BJ (cell line): Measurements from ENCODE around the gene KCNQ5. TPM values are rescaled to one million over a fixed set of nuclear protein-coding genes. Genes with fewer than 3 reads are reported as not detected.
"Not testable (repeated sequence)": the region's sequence is repeated elsewhere in the genome, so short reads cannot be mapped to it uniquely, and the experiment has no call there.

Experiments
- CTCF ChIA-PET: fragments of 350-600 bp; formaldehyde crosslinking; extraction: SDS; loops from one replicate; lab custom pipeline; 2021; ENCODE audit warnings: antibody characterized with exemption, inconsistent platforms; lab: Yijun Ruan, JAX
- POLR2A ChIA-PET: fragments of 300-600 bp; sonication (Branson Sonifier 250); formaldehyde crosslinking; extraction: SDS; loops from one replicate; lab custom pipeline; 2021; ENCODE audit warnings: antibody characterized with exemption; lab: Charles Lee
- DNase-seq: peaks from one replicate; pipeline ENCODE4 v3.0.0-alpha.2; 2011; ENCODE audit warnings: low read depth
- H3K27me3 ChIP-seq: 2 replicates; pipeline ENCODE4 v1.6.0; 2011; ENCODE audit warnings: low read length; ENCODE audit not compliant: control insufficient read depth, insufficient read depth
- H3K36me3 ChIP-seq: 2 replicates; pipeline ENCODE4 v1.5.1; 2011; ENCODE audit warnings: low read length; ENCODE audit not compliant: control insufficient read depth, insufficient read depth
- H3K4me3 ChIP-seq: 2 replicates; pipeline ENCODE4 v1.5.1; 2011; ENCODE audit warnings: low read depth, mild to moderate bottlenecking, control low read depth, low read length
- polyA plus RNA-seq: library from polyadenylated mRNA; depleted of rRNA; stranded (reverse); fragments of >200 nt; gene quantifications from 2 replicates; pipeline ENCODE4 v1.2.3, GENCODE V29; 2011
- TF ChIP-seq, protein P1 (sequence below): IDR thresholded peaks from 2 replicates; pipeline ENCODE4 v1.5.1; 2011; ENCODE audit warnings: low read depth, mild to moderate bottlenecking, control low read depth, inconsistent platforms, low read length, moderate library complexity; ENCODE audit not compliant: insufficient read depth

Gene KCNQ5
- polyA plus RNA-seq, 1 experiment = 1.4 TPM

DNA sequence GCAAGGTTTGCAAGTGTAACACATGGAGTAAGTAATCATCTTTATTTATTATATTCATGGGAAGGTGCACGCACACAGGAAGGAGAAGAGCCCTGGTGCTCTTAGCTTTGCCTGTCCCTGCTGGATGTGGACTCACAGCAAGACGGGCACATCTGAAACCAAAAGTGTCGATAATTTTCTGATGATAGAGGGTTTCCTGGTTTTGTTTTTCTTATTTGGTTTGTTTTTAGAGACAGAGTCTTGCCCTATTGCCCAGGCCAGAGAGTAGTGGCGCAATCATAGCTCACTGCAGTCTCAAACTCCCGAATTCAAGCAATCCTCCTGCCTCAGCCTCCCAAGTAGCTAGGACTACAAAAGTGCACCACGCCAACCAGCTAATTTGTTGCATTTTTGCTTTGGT is 611.2 kb downstream of the KCNQ5 start:
- Histone ChIP-seq H3K27me3 (no peaks in the 10 kb centered on the region), H3K4me3 (no peak overlapping the region), H3K36me3 (no peaks in the 10 kb centered on the region)
- TF ChIP-seq, protein P1, sequence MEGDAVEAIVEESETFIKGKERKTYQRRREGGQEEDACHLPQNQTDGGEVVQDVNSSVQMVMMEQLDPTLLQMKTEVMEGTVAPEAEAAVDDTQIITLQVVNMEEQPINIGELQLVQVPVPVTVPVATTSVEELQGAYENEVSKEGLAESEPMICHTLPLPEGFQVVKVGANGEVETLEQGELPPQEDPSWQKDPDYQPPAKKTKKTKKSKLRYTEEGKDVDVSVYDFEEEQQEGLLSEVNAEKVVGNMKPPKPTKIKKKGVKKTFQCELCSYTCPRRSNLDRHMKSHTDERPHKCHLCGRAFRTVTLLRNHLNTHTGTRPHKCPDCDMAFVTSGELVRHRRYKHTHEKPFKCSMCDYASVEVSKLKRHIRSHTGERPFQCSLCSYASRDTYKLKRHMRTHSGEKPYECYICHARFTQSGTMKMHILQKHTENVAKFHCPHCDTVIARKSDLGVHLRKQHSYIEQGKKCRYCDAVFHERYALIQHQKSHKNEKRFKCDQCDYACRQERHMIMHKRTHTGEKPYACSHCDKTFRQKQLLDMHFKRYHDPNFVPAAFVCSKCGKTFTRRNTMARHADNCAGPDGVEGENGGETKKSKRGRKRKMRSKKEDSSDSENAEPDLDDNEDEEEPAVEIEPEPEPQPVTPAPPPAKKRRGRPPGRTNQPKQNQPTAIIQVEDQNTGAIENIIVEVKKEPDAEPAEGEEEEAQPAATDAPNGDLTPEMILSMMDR = no peak
- CTCF ChIA-PET = interaction anchor here (0.8 to 0.9 kb wide), 2 partner anchors 16 to 21 kb away, joined by 3 to 4 read pairs; no protein-coding TSS in a partner anchor
- POLR2A ChIA-PET = no interaction called here
- DNase-seq = no peak

DNA sequence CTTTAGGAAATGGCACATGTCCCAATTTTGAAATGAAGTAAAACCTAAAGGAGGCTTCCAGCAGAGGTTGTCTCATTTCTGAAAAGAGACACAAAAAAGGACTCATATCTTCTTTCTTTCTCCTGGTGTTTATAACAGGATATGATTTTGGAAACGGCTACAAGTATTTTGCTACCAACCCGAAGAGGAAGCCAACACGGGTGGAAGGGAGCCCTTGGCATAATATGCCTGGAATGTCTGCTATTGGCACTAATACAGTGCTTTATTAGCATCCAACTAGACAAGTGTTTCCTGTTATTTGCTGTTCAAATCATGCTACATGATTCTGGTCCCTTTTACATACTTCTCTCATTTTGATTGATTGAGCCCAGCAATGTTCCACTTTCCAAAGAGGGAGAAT is 612.1 kb downstream of the KCNQ5 start:
- DNase-seq, POLR2A ChIA-PET, H3K4me3 ChIP-seq: not testable (repeated sequence)

DNA sequence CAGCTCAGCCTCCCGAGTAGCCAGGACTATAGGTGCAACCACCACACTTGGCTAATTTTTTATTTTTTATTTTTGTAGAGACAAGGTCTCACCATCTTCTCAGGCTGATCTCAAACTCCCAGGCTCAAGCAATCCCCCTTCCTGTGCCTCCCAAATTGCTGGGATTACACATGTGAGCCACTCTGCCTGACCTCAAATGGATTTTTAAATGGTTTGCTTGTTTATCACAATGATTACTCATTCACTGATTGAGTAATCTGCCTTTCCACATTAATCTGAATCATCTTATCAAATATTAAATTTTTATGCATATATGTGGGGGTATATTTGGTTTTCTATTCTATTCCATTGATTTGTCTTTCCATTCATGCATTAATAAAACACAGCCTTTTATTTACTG is 612.9 kb downstream of the KCNQ5 start:
- ChIA-PET POLR2A (no interaction called here), CTCF (no interaction called here)
- TF ChIP-seq, protein P1 = no peak
- Histone ChIP-seq H3K4me3 (no peak overlapping the region), H3K36me3 (no peaks in the 10 kb centered on the region), H3K27me3 (no peaks in the 10 kb centered on the region)
- DNase-seq = peak; percentile 62

More for the DNA sequence above, 612.1 kb downstream of the KCNQ5 start:
- H3K36me3 ChIP-seq, H3K27me3 ChIP-seq, CTCF ChIA-PET: not testable (repeated sequence)

DNA sequence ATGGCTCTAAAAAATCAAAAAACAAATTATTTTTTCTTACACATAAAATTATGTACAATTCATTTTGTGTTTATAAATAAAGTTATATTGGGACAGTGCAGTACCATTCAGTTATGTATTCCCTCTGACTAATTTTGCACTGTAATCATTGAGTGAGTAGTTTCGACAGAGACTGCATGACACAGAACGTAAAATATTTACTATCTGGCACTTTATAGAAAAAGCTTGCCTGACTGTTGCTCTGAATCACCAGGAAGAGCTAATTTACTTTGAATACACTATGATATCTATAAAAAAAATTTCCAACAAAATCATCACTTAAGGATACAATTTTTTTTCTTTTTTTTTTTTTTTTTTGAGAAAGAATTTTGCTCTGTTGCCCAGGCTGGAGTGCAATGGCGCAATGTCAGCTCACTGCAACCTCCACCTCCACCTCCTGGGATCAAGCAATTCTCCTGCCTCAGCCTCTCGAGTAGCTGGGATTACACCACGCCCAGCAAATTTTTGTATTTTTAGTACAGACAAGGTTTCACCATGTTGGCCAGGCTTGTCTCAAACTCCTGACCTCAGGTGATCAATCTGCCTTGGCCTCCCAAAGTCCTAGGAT is 614.4 kb downstream of the KCNQ5 start:
- ChIA-PET CTCF (interaction anchor here (0.7 to 0.9 kb wide), 2 partner anchors 15 to 28 kb away, joined by 3 to 4 read pairs; no protein-coding TSS in a partner anchor), POLR2A (interaction anchor here (0.6 kb wide), 1 partner anchor 39 kb away, joined by 13 read pairs; no protein-coding TSS in a partner anchor)
- Histone ChIP-seq H3K27me3 (no peaks in the 10 kb centered on the region), H3K4me3 (no peak overlapping the region), H3K36me3 (no peaks in the 10 kb centered on the region)
- TF ChIP-seq, protein P1 = no peak
- peak; percentile 94 for DNase-seq

DNA sequence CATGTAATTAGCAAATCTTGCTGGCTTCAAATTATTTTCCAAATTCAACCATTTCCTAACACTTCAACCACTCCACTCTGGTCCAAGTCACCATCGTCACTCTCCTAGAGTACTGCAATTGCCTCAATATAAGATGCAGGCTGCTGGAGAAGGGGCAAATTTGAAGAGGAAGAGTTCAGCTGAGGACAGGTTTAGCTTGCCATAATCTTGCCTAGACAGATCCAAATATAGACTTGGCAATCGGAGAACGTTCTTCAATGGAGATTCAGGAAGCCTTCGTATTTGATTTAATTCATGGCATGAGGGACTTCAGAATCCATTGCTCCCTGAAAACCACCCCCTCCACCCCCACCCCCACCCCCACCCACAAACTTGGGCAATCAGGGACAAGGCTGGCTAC is 618.9 kb downstream of the KCNQ5 start:
- POLR2A ChIA-PET = no interaction called here

More for the DNA sequence above, 618.9 kb downstream of the KCNQ5 start:
- CTCF ChIA-PET = no interaction called here
- TF ChIP-seq, protein P1 = no peak
- Histone ChIP-seq H3K27me3 (no peaks in the 10 kb centered on the region), H3K4me3 (no peak overlapping the region), H3K36me3 (no peaks in the 10 kb centered on the region)
- no peak for DNase-seq
